Subcutaneous abdominal adipose tissue (tissue), 5 donors: ENCODE results near the gene RASGRF2.

Experiments
- H3K27ac ChIP-seq: one replicate; pipeline ENCODE4 v1.7.0; 2013; ENCODE audit warnings: low read depth, mild to moderate bottlenecking, inconsistent platforms, low read length, moderate library complexity
- H3K27me3 ChIP-seq, 5 donors: one replicate each; pipeline ENCODE4 v1.7.0; 2013; ENCODE audit warnings: low read length in 5 of 5, inconsistent platforms in 1 of 5; ENCODE audit not compliant: control insufficient read depth in 5 of 5, insufficient read depth in 4 of 5
- H3K36me3 ChIP-seq, 5 donors: one replicate each; pipeline ENCODE4 v1.7.0; 2013; ENCODE audit warnings: low read length in 5 of 5; ENCODE audit not compliant: control insufficient read depth in 5 of 5, insufficient read depth in 5 of 5
- H3K4me1 ChIP-seq, 5 donors: one replicate each; pipeline ENCODE4 v1.7.0; 2013; ENCODE audit warnings: low read length in 5 of 5, mild to moderate bottlenecking in 3 of 5, moderate library complexity in 1 of 5; ENCODE audit not compliant: control insufficient read depth in 5 of 5, insufficient read depth in 5 of 5
- H3K4me3 ChIP-seq, 5 donors: one replicate each; pipeline ENCODE4 v1.7.0; 2013; ENCODE audit warnings: low read length in 5 of 5, low read depth in 1 of 5
- H3K9ac ChIP-seq, 5 donors: one replicate each; pipeline ENCODE4 v1.7.0; 2013; ENCODE audit warnings: low read length in 5 of 5, mild to moderate bottlenecking in 4 of 5, moderate library complexity in 3 of 5
- H3K9me3 ChIP-seq, 5 donors: one replicate each; pipeline ENCODE4 v1.7.0; 2013; ENCODE audit warnings: low read length in 5 of 5; ENCODE audit not compliant: control insufficient read depth in 5 of 5
- donor health status: healthy.
- donor health status: healthy.
- donor health status: healthy.
- donor health status: healthy.
- donor health status: healthy.

RASGRF2 gene

GRCh38 chr5:81058121-81058520 is 98.0 kb downstream of the RASGRF2 start:
- H3K36me3 ChIP-seq: peaks cover 0 to 3% (median 0%) of the 10 kb centered on the region in 5 donors
- no peak overlapping the region for H3K4me3 ChIP-seq
- no peak overlapping the region for H3K27ac ChIP-seq
- no peak overlapping the region for H3K9ac ChIP-seq
- H3K27me3 ChIP-seq: no peaks in the 10 kb centered on the region
- no peaks in the 10 kb centered on the region for H3K4me1 ChIP-seq
- H3K9me3 ChIP-seq: no peaks in the 10 kb centered on the region

DNA sequence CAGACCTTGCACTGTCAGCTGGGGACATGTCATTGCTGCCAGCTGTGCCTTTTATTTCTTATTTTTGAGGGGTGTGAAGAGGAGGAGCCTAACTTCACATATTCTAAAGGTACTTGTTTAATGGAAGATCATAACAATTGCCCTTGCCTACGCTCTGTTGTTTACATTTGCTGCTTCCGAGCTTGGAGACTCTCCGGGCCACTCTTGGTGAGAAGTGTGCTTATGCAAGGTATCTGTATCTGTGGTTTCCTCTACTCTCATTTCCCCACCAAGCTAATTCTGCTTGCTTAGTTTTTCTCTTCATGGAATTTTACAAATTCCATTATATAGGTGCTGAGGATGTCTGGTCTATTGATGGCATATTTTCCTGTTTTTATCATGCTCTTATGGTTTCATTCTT is 105.3 kb downstream of the RASGRF2 start:
- Histone ChIP-seq H3K9ac (no peak overlapping the region), H3K27me3 (no peaks in the 10 kb centered on the region), H3K27ac (peak overlapping the region; percentile 35), H3K4me3 (no peak overlapping the region), H3K36me3 (peaks cover 0 to 2% (median 0%) of the 10 kb centered on the region in 5 donors), H3K9me3 (peaks cover 0 to 4% (median 0%) of the 10 kb centered on the region in 5 donors), H3K4me1 (peaks cover 0 to 3% (median 1%) of the 10 kb centered on the region in 5 donors)

DNA sequence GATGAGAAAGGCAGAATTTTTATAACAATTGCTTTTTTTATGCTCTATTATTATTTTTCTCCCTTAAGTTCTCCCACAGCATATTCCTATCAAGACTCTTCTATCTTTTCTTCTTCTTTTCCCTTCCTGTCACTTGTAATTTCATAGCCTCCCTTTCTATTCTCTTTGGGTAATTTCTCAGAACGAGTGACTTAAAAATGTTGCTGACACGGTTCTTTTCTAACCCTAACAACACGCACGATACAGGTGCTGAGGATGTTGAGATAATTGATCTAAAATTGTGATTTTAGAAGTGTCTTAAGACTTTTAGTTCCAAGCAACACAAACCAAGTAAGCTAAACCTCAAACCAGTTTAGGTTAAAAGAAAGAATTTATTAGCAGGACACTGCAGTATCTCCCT is 105.9 kb downstream of the RASGRF2 start:
- no peak overlapping the region for H3K4me3 ChIP-seq
- H3K4me1 ChIP-seq: peaks cover 0 to 6% (median 2%) of the 10 kb centered on the region in 5 donors
- H3K27me3 ChIP-seq: no peaks in the 10 kb centered on the region
- peak overlapping the region; percentile 35 for H3K27ac ChIP-seq
- no peak overlapping the region for H3K9ac ChIP-seq
- peaks cover 0 to 2% (median 0%) of the 10 kb centered on the region in 5 donors for H3K36me3 ChIP-seq
- peaks cover 0 to 4% (median 0%) of the 10 kb centered on the region in 5 donors for H3K9me3 ChIP-seq

GRCh38 chr5:81067406-81067805 is 107.2 kb downstream of the RASGRF2 start:
- no peak overlapping the region for H3K9ac ChIP-seq

GRCh38 chr5:81068063-81068462 is 107.9 kb downstream of the RASGRF2 start:
- H3K27ac ChIP-seq: peak overlapping the region; percentile 76
- peaks cover 0 to 4% (median 0%) of the 10 kb centered on the region in 5 donors for H3K36me3 ChIP-seq

More at GRCh38 chr5:81067406-81067805, 107.2 kb downstream of the RASGRF2 start:
- no peaks in the 10 kb centered on the region for H3K27me3 ChIP-seq
- peaks cover 0 to 6% (median 3%) of the 10 kb centered on the region in 5 donors for H3K4me1 ChIP-seq
- H3K4me3 ChIP-seq: no peak overlapping the region
- peak overlapping the region; percentile 47 for H3K27ac ChIP-seq
- H3K36me3 ChIP-seq: peaks cover 0 to 2% (median 0%) of the 10 kb centered on the region in 5 donors
- peaks cover 0 to 4% (median 0%) of the 10 kb centered on the region in 5 donors for H3K9me3 ChIP-seq

GRCh38 chr5:81068635-81069034 is 108.5 kb downstream of the RASGRF2 start:
- Histone ChIP-seq H3K4me3 (no peak overlapping the region), H3K9ac (no peak overlapping the region), H3K27ac (peak overlapping the region; percentile 76), H3K27me3 (no peaks in the 10 kb centered on the region), H3K36me3 (peaks cover 0 to 6% (median 0%) of the 10 kb centered on the region in 5 donors), H3K4me1 (peaks cover 0 to 6% (median 3%) of the 10 kb centered on the region in 5 donors), H3K9me3 (peaks cover 0 to 4% (median 0%) of the 10 kb centered on the region in 5 donors)

More at GRCh38 chr5:81068063-81068462, 107.9 kb downstream of the RASGRF2 start:
- peaks cover 0 to 6% (median 3%) of the 10 kb centered on the region in 5 donors for H3K4me1 ChIP-seq
- H3K9ac ChIP-seq: no peak overlapping the region
- H3K27me3 ChIP-seq: no peaks in the 10 kb centered on the region
- no peak overlapping the region for H3K4me3 ChIP-seq
- peaks cover 0 to 4% (median 0%) of the 10 kb centered on the region in 5 donors for H3K9me3 ChIP-seq

GRCh38 chr5:81069990-81070389 is 109.8 kb downstream of the RASGRF2 start:
- H3K9ac ChIP-seq: no peak overlapping the region
- H3K27ac ChIP-seq: no peak overlapping the region
- H3K9me3 ChIP-seq: no peaks in the 10 kb centered on the region
- H3K27me3 ChIP-seq: no peaks in the 10 kb centered on the region
- peaks cover 0 to 6% (median 3%) of the 10 kb centered on the region in 5 donors for H3K4me1 ChIP-seq
- H3K36me3 ChIP-seq: peaks cover 0 to 6% (median 3%) of the 10 kb centered on the region in 5 donors
- no peak overlapping the region for H3K4me3 ChIP-seq

- Histone ChIP-seq H3K4me1 (peaks cover 0 to 6% (median 3%) of the 10 kb centered on the region in 5 donors), H3K4me3 (no peak overlapping the region), H3K36me3 (peaks cover 0 to 6% (median 3%) of the 10 kb centered on the region in 5 donors), H3K27ac (peak overlapping the region; percentile 39), H3K9me3 (no peaks in the 10 kb centered on the region), H3K27me3 (no peaks in the 10 kb centered on the region), H3K9ac (no peak overlapping the region)
Measured at GRCh38 chr5:81070571-81071255, 110.5 kb downstream of the RASGRF2 start.

DNA sequence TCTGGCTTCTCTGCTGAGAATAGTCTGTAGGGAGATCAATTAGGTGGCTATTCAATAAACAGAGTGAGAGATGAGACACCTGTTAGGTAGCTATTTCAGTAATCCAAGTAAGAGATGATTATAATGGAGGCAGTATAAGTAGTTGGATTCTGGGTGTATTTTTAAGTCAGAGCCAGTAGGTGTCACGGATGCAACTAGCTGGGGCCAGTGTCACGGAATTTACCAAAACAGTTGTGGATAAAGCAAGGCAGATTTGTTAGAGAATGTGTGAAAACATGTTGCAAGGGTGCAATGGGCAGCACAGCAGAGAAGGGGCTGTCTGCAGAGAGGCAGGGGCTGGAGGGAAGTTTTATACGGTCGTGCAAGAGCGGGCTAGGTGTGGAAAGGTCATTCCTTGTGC is 114.9 kb downstream of the RASGRF2 start:
- no peak overlapping the region for H3K27ac ChIP-seq
- no peak overlapping the region for H3K4me3 ChIP-seq
- H3K9ac ChIP-seq: no peak overlapping the region
- peaks cover 0 to 6% (median 0%) of the 10 kb centered on the region in 5 donors for H3K4me1 ChIP-seq
- no peaks in the 10 kb centered on the region for H3K27me3 ChIP-seq
- H3K9me3 ChIP-seq: peaks cover 2 to 9% (median 8%) of the 10 kb centered on the region in 5 donors
- H3K36me3 ChIP-seq: peaks cover 3 to 8% (median 6%) of the 10 kb centered on the region in 5 donors

GRCh38 chr5:81077105-81077504 is 116.9 kb downstream of the RASGRF2 start:
- Histone ChIP-seq H3K9ac (no peak overlapping the region), H3K9me3 (peaks cover 2 to 9% (median 8%) of the 10 kb centered on the region in 5 donors), H3K4me1 (no peaks in the 10 kb centered on the region), H3K27me3 (no peaks in the 10 kb centered on the region), H3K4me3 (no peak overlapping the region), H3K27ac (no peak overlapping the region), H3K36me3 (peaks cover 9 to 20% (median 15%) of the 10 kb centered on the region in 5 donors)
